Breast epithelium (tissue), 4 donors: ENCODE measurements around the gene LEKR1. TPM values are rescaled to one million over a fixed set of nuclear protein-coding genes. Genes with fewer than 3 reads are reported as not detected.

Experiments used
- DNase-seq, 2 donors: peaks; one replicate each; pipeline ENCODE4 v3.0.0-alpha.2; 2019; ENCODE audit warnings: low spot score in 2 of 2
- H3K27ac ChIP-seq, 2 donors: fragments of 200-600 bp; sonication (generic) in 1 of 2; one replicate each; pipeline ENCODE4 v1.5.1; 2016 to 2019; ENCODE audit warnings: mild to moderate bottlenecking in 1 of 2
- H3K27me3 ChIP-seq, 2 donors: fragments of 200-600 bp; sonication (generic) in 1 of 2; one replicate each; pipeline versions ENCODE4 v1.5.1 to v1.6.0; 2017 to 2019; ENCODE audit warnings: control low read depth in 1 of 2, mild to moderate bottlenecking in 1 of 2
- H3K36me3 ChIP-seq: fragments of 200-600 bp; one replicate; pipeline ENCODE4 v1.5.1; 2019
- H3K4me1 ChIP-seq, 2 donors: fragments of 200-600 bp; sonication (generic); one replicate each; pipeline ENCODE4 v1.5.1; 2016 to 2019; ENCODE audit warnings: control low read depth in 1 of 2
- H3K4me3 ChIP-seq, 3 donors: fragments of 200-600 bp; sonication (generic); 1 replicate in 2 of 3; 2 replicates in 1 of 3; pipeline ENCODE4 v1.5.1; 2016 to 2019; ENCODE audit warnings: mild to moderate bottlenecking in 3 of 3, moderate library complexity in 2 of 3
- H3K9me3 ChIP-seq, 2 donors: fragments of 200-600 bp; sonication (generic) in 1 of 2; one replicate each; pipeline ENCODE4 v1.5.1; 2016 to 2019; ENCODE audit warnings: control low read depth in 1 of 2
- POLR2A ChIP-seq: fragments of 450-650 bp; IDR thresholded peaks from one replicate; pipeline ENCODE4 v1.6.1; 2016; ENCODE audit warnings: antibody characterized with exemption, mild to moderate bottlenecking, moderate library complexity
- POLR2AphosphoS5 ChIP-seq, 3 donors: sonication (generic); formaldehyde crosslinking; IDR thresholded peaks; one replicate each; pipeline ENCODE4 v1.6.1; 2017; ENCODE audit warnings: antibody characterized with exemption in 3 of 3
- intact Hi-C: fragments of 100-400 bp; cut with DNase I; formaldehyde crosslinking; loops from one replicate; pipeline ENCODE4 v1.15.1; 2023; ENCODE audit warnings: low total_unique reads
- total RNA-seq, 3 donors: library from RNA; depleted of rRNA; stranded (reverse); fragments of >200 nt; gene quantifications; one replicate each; pipeline ENCODE4 v1.1.0, GENCODE V29; 2016
- TF ChIP-seq, protein P1 (sequence below), 3 donors: fragments of 450-650 bp; IDR thresholded peaks; one replicate each; pipeline ENCODE4 v1.5.1; 2016 to 2017; ENCODE audit warnings: antibody characterized with exemption in 3 of 3, mild to moderate bottlenecking in 3 of 3, moderate library complexity in 3 of 3

Gene LEKR1
- total RNA-seq, 3 donors from 2014 or later = 1.6 to 8.0 (median 2.3) TPM

DNA sequence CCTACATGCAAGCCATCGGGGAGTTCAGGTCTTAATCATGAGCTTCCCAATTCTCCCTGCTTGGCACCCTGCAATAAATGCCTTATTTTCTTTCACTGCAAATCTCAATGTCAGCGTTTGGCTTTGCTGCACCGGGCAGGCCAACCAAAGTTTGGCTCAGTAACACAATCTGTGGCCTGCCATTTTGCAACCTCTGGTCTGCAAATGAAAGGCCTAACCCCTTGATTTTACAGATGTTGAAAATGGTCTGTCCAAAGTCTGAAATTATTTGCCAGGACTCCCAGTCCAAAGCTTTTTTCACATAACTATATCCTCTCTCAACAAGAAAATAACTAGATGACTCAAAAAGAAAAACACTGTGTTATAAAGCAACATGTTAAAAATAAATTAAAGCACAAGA, 34.0 kb upstream of the LEKR1 start:
- Histone ChIP-seq H3K9me3 (no peaks in the 10 kb centered on the region), H3K27ac (no peak overlapping the region), H3K4me3 (no peak overlapping the region), H3K4me1 (no peaks in the 10 kb centered on the region), H3K36me3 (no peaks in the 10 kb centered on the region), H3K27me3 (no peaks in the 10 kb centered on the region)
- TF ChIP-seq, protein P1, sequence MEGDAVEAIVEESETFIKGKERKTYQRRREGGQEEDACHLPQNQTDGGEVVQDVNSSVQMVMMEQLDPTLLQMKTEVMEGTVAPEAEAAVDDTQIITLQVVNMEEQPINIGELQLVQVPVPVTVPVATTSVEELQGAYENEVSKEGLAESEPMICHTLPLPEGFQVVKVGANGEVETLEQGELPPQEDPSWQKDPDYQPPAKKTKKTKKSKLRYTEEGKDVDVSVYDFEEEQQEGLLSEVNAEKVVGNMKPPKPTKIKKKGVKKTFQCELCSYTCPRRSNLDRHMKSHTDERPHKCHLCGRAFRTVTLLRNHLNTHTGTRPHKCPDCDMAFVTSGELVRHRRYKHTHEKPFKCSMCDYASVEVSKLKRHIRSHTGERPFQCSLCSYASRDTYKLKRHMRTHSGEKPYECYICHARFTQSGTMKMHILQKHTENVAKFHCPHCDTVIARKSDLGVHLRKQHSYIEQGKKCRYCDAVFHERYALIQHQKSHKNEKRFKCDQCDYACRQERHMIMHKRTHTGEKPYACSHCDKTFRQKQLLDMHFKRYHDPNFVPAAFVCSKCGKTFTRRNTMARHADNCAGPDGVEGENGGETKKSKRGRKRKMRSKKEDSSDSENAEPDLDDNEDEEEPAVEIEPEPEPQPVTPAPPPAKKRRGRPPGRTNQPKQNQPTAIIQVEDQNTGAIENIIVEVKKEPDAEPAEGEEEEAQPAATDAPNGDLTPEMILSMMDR (IDR thresholded peaks at IDR 0.05) = no peak
- TF ChIP-seq POLR2A = no peak
- no peak for TF ChIP-seq POLR2AphosphoS5 (IDR thresholded peaks at IDR 0.05)
- intact Hi-C loops = no loop called here
- no peak for DNase-seq

DNA sequence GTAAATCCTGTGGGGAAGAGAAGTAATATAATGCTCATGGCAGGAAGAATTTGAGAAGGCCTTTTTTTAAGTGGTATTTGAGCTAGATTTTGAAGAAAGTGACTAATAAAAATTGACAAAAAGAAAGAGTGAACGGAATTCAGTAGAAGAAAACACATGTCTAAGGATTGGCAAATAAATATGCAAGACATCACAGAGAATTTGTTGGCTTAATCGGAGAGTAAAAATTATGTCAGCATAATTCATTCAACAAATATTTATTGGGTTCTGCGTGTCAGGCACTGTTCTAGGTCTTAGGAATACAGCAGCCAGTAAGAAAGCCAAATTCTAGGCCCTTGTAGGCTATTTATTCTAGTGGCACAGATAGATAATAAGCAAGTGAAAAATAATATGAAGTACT, 33.6 kb upstream of the LEKR1 start:
- no peaks in the 10 kb centered on the region for H3K27me3 ChIP-seq
- no peaks in the 10 kb centered on the region for H3K9me3 ChIP-seq
- no peaks in the 10 kb centered on the region for H3K36me3 ChIP-seq
- H3K4me3 ChIP-seq = no peak overlapping the region
- DNase-seq = no peak
- no peaks in the 10 kb centered on the region for H3K4me1 ChIP-seq
- intact Hi-C loops = no loop called here
- H3K27ac ChIP-seq = no peak overlapping the region
- TF ChIP-seq POLR2A (no peak), POLR2AphosphoS5 (IDR thresholded peaks at IDR 0.05) (no peak)
- TF ChIP-seq, protein P1 (IDR thresholded peaks at IDR 0.05) = no peak

DNA sequence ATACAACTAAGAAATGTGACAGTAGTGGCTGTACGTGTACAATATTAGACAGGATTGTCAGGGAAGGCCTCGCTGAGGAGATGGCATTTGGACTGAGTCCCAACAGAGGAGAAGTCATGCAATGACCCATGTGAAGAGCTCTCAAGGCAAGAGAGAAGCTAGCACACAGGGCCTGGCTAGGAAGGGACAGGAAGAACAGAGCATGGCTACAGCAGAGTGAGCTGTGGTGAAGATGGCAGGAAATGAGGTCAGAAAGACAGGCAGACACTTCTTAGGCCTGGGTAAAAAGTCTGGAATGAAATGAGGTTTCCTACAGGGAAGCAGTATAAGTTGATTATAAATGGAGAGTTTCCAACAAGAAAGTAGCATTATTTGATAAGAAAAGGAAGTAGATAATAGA, 33.2 kb upstream of the LEKR1 start:
- Histone ChIP-seq H3K27ac (peak overlapping the region in 1 of 2 donors; percentile 53), H3K4me3 (no peak overlapping the region), H3K27me3 (no peaks in the 10 kb centered on the region), H3K36me3 (no peaks in the 10 kb centered on the region), H3K4me1 (no peaks in the 10 kb centered on the region), H3K9me3 (no peaks in the 10 kb centered on the region)
- no peak for TF ChIP-seq POLR2AphosphoS5 (IDR thresholded peaks at IDR 0.05)
- TF ChIP-seq, protein P1 (IDR thresholded peaks at IDR 0.05) = no peak
- no peak for TF ChIP-seq POLR2A
- intact Hi-C loops = no loop called here
- DNase-seq = no peak

DNA sequence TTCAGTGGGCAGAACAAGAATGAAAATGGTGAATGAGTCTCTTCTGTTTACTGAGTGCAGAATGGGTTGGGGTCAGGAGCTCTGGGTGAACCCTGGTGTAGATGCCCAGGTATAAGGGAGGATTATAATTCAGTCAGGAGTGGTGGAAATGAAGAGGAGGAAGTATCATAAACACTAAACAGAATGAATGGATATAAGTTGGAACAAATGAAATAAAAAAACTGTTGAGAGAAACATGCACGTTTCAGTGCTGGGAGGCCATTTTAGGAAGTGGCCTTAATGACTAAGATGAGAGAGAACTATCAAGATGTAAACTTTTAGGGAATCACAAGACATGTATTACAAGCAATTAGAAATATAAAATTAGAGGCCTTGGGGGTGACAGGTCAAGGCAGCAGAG, 32.8 kb upstream of the LEKR1 start:
- intact Hi-C loops = no loop called here
- H3K27ac ChIP-seq = peak overlapping the region in 1 of 2 donors; percentile 53

DNA sequence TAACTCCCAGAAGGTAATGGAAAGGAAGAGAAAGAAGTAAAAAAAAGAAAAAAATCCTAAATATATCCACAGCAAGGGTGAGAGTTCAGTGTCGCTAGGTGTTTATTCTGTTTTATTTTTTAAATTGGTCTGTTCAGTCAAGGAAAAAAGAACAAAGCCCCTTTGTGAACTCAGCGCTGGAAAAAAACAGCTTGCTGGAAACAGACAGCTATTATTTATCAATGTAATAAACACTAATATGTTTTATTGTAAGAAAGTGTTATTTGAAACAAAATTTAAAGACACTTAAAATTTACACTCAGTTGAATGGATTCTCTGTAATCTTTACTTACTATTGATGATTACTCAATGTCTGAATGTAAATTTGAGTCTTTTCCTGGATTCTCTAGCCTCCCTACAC, 32.3 kb upstream of the LEKR1 start:
- Histone ChIP-seq H3K4me1 (no peaks in the 10 kb centered on the region), H3K4me3 (no peak overlapping the region), H3K27ac (peak overlapping the region in 1 of 2 donors; percentile 53), H3K36me3 (no peaks in the 10 kb centered on the region), H3K9me3 (no peaks in the 10 kb centered on the region), H3K27me3 (no peaks in the 10 kb centered on the region)
- TF ChIP-seq POLR2A (no peak), POLR2AphosphoS5 (IDR thresholded peaks at IDR 0.05) (no peak)
- TF ChIP-seq, protein P1 (IDR thresholded peaks at IDR 0.05) = no peak
- intact Hi-C loops = no loop called here
- DNase-seq = no peak

More for the DNA sequence above, 32.8 kb upstream of the LEKR1 start:
- TF ChIP-seq POLR2A (no peak), POLR2AphosphoS5 (IDR thresholded peaks at IDR 0.05) (no peak)
- TF ChIP-seq, protein P1 (IDR thresholded peaks at IDR 0.05) = no peak
- H3K9me3 ChIP-seq = no peaks in the 10 kb centered on the region
- no peaks in the 10 kb centered on the region for H3K27me3 ChIP-seq
- no peaks in the 10 kb centered on the region for H3K4me1 ChIP-seq
- DNase-seq = no peak
- H3K36me3 ChIP-seq = no peaks in the 10 kb centered on the region
- H3K4me3 ChIP-seq = no peak overlapping the region
